Measurements from ENCODE around the gene ASB2.

The ASB2 gene

GRCh38 chr14:93926873-93927799, 49.2 kb downstream of the ASB2 start, which contains the start of gene FAM181A:
FAM181A (plus strand) TSS chr14:93927344; CDS start chr14:93928286, 942 bp downstream.
- no peak for DNase-seq (ENCODE audit: low read depth)

- no peak for DNase-seq (ENCODE audit: low read depth)
These were observed 50.0 kb downstream of the ASB2 start for GRCh38 chr14:93926245-93926872.

- DNase-seq (ENCODE audit: low read depth): no peak
These were observed 50.9 kb downstream of the ASB2 start for GRCh38 chr14:93925374-93925895.

- no peak for DNase-seq (ENCODE audit: low read depth)
These were observed 51.6 kb downstream of the ASB2 start for GRCh38 chr14:93924592-93925355.

- DNase-seq (ENCODE audit: low read depth): no peak
These were observed 52.7 kb downstream of the ASB2 start for GRCh38 chr14:93923626-93924025.

GRCh38 chr14:93921001-93921806, 55.2 kb downstream of the ASB2 start:
- DNase-seq (ENCODE audit: low read depth): no peak

GRCh38 chr14:93917141-93917540, 59.2 kb downstream of the ASB2 start:
- no peak for DNase-seq (ENCODE audit: low read depth)

GRCh38 chr14:93916498-93916897, 59.9 kb downstream of the ASB2 start:
- DNase-seq (ENCODE audit: low read depth): no peak

- no peak for DNase-seq (ENCODE audit: low read depth)
These were observed 60.6 kb downstream of the ASB2 start for GRCh38 chr14:93915800-93916199.

GRCh38 chr14:93915070-93915705, 61.2 kb downstream of the ASB2 start:
- no peak for DNase-seq (ENCODE audit: low read depth)

GRCh38 chr14:93914278-93914677, 62.1 kb downstream of the ASB2 start:
- peak; percentile 23 for DNase-seq (ENCODE audit: low read depth)

GRCh38 chr14:93912782-93913181, 63.6 kb downstream of the ASB2 start:
- no peak for DNase-seq (ENCODE audit: low read depth)

- DNase-seq (ENCODE audit: low read depth): no peak
These were observed 64.3 kb downstream of the ASB2 start for GRCh38 chr14:93911975-93912615.

GRCh38 chr14:93909429-93910128, 66.8 kb downstream of the ASB2 start:
- DNase-seq (ENCODE audit: low read depth): no peak

GRCh38 chr14:93906341-93907329, 69.7 kb downstream of the ASB2 start:
- DNase-seq (ENCODE audit: low read depth): peak; percentile 75

- peak; percentile 31 for DNase-seq (ENCODE audit: low read depth)
These were observed 70.7 kb downstream of the ASB2 start for GRCh38 chr14:93905623-93906022.

GRCh38 chr14:93903342-93904184, 72.8 kb downstream of the ASB2 start:
- peak; percentile 39 for DNase-seq (ENCODE audit: low read depth)

Measured in ELR (cell line).